GM19099 (cell line): ENCODE results near the gene DOK1.

Source experiments
- POLR2A ChIP-seq: IDR thresholded peaks from 3 replicates; pipeline ENCODE4 v1.6.1; 2011; ENCODE audit warnings: low read depth; ENCODE audit not compliant: insufficient read length; ENCODE audit errors: extremely low read depth

Gene DOK1

GRCh38 chr2:74515981-74516633 is 38.4 kb upstream of the DOK1 start:
- no peak for TF ChIP-seq POLR2A

GRCh38 chr2:74516650-74517049 is 37.9 kb upstream of the DOK1 start:
- no peak for TF ChIP-seq POLR2A

- no peak for TF ChIP-seq POLR2A
Observed at GRCh38 chr2:74522516-74522915, 32.0 kb upstream of the DOK1 start.

GRCh38 chr2:74524005-74524404 is 30.5 kb upstream of the DOK1 start:
- no peak for TF ChIP-seq POLR2A

GRCh38 chr2:74524955-74525716 is 29.4 kb upstream of the DOK1 start:
- no peak for TF ChIP-seq POLR2A

- no peak for TF ChIP-seq POLR2A
Observed at GRCh38 chr2:74525717-74526648, 28.5 kb upstream of the DOK1 start, which contains the start of gene DQX1. Gene DQX1 (minus strand): TSS chr2:74526231. CDS start chr2:74525729, 502 bp downstream.

- TF ChIP-seq POLR2A: no peak
Observed at GRCh38 chr2:74526649-74527230, 27.8 kb upstream of the DOK1 start.

- no peak for TF ChIP-seq POLR2A
Observed at GRCh38 chr2:74527741-74528140, 26.8 kb upstream of the DOK1 start.

GRCh38 chr2:74528600-74529356 is 25.7 kb upstream of the DOK1 start:
- no peak for TF ChIP-seq POLR2A

GRCh38 chr2:74529357-74530238 is 24.9 kb upstream of the DOK1 start, which contains the start of the genes AUP1 and HTRA2:
Gene AUP1 (minus strand): TSS chr2:74529706. CDS start chr2:74529629, 77 bp downstream.
Gene HTRA2 (plus strand): TSS chr2:74529933. CDS start chr2:74530007, 74 bp downstream.
- peak; percentile 98 for TF ChIP-seq POLR2A

- peak; percentile 37 for TF ChIP-seq POLR2A
Observed at GRCh38 chr2:74530239-74531187, 24.0 kb upstream of the DOK1 start.

GRCh38 chr2:74531666-74532065 is 22.9 kb upstream of the DOK1 start:
- TF ChIP-seq POLR2A: no peak
